ENCODE measurements around the gene NFE2L3.
"Not testable (repeated sequence)": the region's sequence is repeated elsewhere in the genome, so short reads cannot be mapped to it uniquely, and the experiment has no call there.

NFE2L3 gene

DNA sequence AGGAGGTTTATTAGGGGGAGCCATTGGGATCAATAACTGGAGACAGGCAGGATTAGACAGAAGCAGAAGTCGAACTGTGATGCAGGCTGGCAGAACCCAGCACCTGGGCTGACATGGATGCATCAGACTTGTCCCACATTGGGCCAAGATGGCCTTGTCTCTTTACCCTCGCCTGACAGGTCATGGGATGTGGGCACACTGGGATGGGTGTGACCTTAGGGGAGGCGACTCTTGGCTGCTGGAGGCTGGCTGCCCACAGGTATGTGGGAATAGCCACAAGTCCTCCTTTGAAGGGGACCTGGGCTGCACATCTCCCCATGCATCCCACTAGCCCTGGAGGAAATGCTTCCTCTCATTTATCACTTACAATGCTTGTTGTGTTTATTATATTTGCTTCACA lies 17.3 kb downstream of the NFE2L3 start:
- no peak for DNase-seq

GRCh38 chr7:26170663-26171062 lies 18.7 kb downstream of the NFE2L3 start:
- DNase-seq: no peak

DNA sequence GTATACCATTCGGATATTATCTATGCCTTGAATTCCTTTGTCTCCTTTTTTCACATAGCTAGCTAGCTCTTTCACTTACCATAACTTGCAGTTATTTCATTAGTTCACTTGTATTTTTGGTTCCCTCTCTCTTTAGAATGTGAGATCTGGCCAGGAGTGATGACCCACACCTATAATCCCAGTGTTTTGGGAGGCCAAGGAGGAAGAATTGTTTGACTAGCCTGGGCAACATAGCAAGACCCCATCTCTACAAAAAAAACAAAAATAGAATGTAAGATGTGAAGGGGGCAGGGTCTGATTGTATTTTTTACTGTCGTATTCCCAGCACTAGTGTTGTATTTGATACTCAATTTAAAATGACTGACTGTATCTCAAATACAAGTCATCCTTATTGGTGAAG lies 19.6 kb downstream of the NFE2L3 start:
- DNase-seq: no peak

DNA sequence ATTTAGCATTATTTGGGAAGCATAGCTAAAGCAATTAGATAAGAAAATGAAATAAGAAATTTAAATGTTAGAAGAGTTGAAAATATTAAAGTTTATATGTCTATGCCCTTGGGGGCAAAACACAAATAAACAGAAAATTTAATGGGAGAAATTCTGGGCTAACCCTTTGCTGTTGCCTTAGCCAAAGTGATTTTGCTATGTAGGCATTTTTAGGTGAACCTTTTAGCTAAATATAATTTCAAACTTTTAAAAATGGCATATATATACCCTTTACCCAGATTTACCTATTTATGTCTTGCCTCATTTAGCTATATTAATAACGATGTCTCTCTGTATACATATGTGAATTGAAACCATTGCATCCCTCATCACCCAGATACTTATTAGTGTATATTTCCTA lies 20.1 kb downstream of the NFE2L3 start:
- DNase-seq: no peak

GRCh38 chr7:26175903-26176302 lies 23.9 kb downstream of the NFE2L3 start:
- not testable (repeated sequence) for DNase-seq

DNA sequence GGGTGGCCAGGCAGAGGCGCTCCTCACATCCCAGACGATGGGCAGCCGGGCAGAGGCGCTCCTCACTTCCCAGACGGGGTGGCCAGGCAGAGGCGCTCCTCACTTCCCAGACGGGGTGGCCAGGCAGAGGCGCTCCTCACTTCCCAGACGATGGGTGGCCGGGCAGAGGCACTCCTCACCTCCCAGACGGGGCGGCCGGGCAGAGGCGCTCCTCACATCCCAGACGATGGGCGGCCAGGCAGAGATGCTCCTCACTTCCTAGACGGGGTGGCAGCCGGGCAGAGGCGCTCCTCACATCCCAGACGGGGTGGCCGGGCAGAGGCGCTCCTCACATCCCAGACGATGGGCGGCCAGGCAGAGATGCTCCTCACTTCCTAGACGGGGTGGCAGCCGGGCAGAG lies 24.7 kb downstream of the NFE2L3 start:
- not testable (repeated sequence) for DNase-seq

- DNase-seq: not testable (repeated sequence)
Measured at GRCh38 chr7:26177269-26177668, 25.3 kb downstream of the NFE2L3 start.

DNA sequence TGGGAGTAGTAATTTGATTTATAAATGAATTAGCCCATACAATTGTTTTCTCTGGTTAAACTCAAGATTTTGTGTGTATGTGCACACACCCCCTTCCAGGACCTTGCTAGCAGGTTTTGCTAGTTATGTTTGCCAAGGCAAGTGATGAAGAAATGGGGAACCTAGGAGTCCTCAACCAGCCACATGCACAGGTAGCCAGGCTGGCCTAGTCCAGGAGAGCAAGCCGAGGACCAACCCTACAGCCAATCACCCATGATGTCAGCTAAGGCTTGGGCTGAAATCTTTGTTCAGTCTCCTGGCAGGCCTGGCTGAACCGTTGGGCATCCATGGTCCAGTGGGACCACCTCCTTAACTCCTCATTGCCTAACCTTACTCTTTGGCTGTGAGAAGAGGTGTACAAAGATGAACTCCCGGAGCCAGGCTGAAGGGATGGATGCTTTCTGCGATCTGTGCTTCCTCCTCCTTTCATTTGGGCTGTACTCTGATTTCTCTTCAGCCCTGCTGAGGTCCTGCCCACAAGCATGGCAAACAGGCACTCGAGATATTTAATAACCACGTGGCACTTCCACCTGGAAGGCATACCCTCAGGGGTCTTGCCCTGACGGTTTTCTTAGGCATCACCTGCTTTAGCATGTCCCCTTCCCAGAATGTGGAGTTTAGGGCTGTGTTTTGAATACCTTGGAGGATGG lies 26.4 kb downstream of the NFE2L3 start:
- DNase-seq: no peak

GRCh38 chr7:26179422-26179821 lies 27.4 kb downstream of the NFE2L3 start:
- DNase-seq: no peak

DNA sequence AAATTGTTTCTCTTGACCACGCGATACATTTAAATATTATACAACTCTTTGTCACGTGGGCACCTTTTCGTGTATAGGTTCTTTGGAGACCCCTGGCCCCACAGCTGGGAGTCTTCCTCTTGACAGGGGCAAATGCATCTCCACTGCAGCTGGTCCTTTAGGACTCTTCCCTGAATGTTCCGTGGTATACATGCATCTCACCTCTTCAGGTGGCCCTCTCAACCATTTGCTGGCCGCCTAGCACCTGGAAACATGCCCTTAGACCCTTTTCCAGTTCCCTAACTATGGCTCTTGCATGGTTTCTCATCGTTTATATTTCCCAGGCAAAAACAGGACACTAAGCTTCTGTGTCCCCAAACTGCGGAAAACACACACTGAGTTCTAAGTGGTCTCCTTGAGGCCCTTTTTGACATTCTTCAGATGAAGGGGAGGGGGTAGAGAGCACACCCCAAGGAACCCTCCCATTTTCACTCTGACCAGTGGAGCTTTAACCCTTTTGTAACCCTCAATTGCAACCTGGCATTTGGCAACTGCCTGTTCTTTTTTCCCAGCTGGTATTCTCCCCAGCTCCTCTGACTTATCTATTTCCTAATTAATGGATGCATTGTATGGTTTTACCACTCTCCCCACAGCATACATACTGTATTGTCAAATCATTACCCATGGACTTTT lies 28.0 kb downstream of the NFE2L3 start:
- no peak for DNase-seq

GRCh38 chr7:26180792-26181198 lies 28.8 kb downstream of the NFE2L3 start:
- DNase-seq: no peak

- no peak for DNase-seq
Measured at GRCh38 chr7:26181474-26182227, 29.7 kb downstream of the NFE2L3 start.

DNA sequence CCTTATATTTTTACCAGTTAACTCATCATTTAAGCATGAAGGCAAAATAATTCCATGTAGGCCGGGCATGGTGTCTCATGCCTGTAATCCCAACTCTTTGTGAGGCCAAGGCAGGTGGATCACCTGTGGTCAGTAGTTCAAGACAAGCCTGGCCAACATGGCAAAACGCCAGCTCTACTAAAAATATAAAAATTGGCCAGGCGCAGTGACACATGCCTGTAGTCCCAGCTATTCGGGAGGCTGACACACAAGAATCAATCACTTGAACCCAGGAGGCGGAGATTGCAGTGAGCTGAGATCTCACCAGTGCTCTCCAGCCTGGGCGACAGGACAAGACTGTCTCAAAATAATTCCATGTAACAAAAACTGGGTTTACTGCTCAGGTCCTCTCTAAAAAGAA lies 30.3 kb downstream of the NFE2L3 start:
- DNase-seq: no peak

GRCh38 chr7:26182706-26183105 lies 30.7 kb downstream of the NFE2L3 start:
- DNase-seq: no peak

DNA sequence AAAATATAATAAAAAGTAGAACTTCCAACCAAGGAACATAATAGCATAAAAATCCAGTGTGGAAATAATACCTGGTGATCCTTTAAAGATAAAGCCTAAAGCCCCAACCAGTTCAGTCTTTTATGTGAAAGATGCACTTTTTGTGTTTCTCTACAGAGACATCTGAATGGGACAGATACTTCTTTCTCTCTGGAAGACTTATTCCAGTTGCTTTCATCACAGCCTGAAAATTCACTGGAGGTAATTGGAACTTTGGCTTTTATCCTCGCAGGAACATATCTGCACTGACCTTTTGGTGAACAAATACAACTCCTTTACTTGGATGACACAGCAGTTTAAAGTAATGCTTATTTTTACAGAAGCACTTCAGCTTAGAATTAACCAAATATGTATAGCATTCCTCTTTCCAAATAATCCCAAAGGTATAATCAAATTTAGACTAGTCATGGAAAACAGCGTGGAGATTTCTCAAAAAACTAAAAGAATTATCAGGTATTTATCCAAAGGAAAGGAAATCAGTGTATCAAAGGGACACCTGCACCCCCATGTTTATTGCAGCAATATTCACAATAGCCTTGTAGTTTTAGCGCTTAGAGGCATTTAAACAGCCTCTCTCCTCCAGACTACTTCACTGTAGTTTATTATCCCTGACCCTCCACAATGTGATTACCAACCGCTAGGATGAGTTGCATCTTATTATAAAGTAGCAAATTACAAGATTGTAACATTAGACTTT lies 31.7 kb downstream of the NFE2L3 start:
- no peak for DNase-seq

DNA sequence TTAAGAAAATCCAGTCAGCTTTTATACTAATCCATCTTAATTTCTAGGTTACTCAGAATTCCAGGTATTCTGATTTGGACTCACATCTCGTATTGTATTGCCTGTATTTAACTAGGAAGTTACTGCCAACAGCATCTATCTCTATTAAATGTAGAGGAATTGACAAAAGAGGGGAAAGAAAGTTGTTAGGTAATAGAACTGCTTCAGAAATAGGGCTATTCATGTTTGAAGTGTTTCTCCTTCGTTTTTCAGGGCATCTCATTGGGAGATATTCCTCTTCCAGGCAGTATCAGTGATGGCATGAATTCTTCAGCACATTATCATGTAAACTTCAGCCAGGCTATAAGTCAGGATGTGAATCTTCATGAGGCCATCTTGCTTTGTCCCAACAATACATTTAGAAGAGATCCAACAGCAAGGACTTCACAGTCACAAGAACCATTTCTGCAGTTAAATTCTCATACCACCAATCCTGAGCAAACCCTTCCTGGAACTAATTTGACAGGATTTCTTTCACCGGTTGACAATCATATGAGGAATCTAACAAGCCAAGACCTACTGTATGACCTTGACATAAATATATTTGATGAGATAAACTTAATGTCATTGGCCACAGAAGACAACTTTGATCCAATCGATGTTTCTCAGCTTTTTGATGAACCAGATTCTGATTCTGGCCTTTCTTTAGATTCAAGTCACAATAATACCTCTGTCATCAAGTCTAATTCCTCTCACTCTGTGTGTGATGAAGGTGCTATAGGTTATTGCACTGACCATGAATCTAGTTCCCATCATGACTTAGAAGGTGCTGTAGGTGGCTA lies 32.5 kb downstream of the NFE2L3 start:
- not testable (repeated sequence) for DNase-seq

- DNase-seq: no peak
Measured at GRCh38 chr7:26185131-26185843, 33.3 kb downstream of the NFE2L3 start.

DNA sequence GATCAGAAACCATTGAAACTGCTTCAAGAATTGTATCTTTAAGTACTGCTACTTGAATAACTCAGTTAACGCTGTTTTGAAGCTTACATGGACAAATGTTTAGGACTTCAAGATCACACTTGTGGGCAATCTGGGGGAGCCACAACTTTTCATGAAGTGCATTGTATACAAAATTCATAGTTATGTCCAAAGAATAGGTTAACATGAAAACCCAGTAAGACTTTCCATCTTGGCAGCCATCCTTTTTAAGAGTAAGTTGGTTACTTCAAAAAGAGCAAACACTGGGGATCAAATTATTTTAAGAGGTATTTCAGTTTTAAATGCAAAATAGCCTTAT lies 33.8 kb downstream of the NFE2L3 start:
- DNase-seq: no peak

GRCh38 chr7:26186364-26187311 lies 34.6 kb downstream of the NFE2L3 start:
- no peak for DNase-seq

- DNase-seq: no peak
Measured at GRCh38 chr7:26187380-26188205, 35.6 kb downstream of the NFE2L3 start.

Data from NCI-H1417 treated with DMSO at 0.1 percent for 48 hours (cell line).